K562 (cell line): ENCODE results near the gene MYH7B. TPM values are rescaled to one million over a fixed set of nuclear protein-coding genes. Genes with fewer than 3 reads are reported as not detected.
A peak's percentile ranks its signal among the peaks of the same experiment; 100 is the strongest.

Experiments
- ARID1B ChIP-seq: fragments of 450-650 bp; IDR thresholded peaks from 2 replicates; pipeline ENCODE4 v1.6.1; 2016; ENCODE audit warnings: antibody characterized with exemption, mild to moderate bottlenecking, inconsistent platforms
- BHLHE40 ChIP-seq: IDR thresholded peaks from 2 replicates; pipeline ENCODE4 v1.6.1; 2011; ENCODE audit warnings: low read length, improper control_type of control experiment
- BRCA1 ChIP-seq, 2 experiments: fragments of 450-650 bp in 1 of 2; sonication (generic) in 1 of 2; formaldehyde crosslinking in 1 of 2; IDR thresholded peaks; 2 replicates each; pipeline versions ENCODE4 v1.5.0 to v1.6.1; 2017 to 2020; ENCODE audit warnings: mild to moderate bottlenecking in 1 of 2, missing genetic modification reagents in 1 of 2
- CBX1 ChIP-seq: sonication (generic); IDR thresholded peaks from 2 replicates; pipeline ENCODE4 v1.6.1; 2016; ENCODE audit warnings: antibody characterized with exemption, low read depth, mild to moderate bottlenecking
- CSDE1 ChIP-seq, 2 experiments: fragments of 450-650 bp; IDR thresholded peaks; 2 replicates each; pipeline ENCODE4 v1.6.1; 2016; ENCODE audit warnings: mild to moderate bottlenecking in 1 of 2
- GATAD2B ChIP-seq: fragments of 450-650 bp; IDR thresholded peaks from 2 replicates; pipeline ENCODE4 v1.6.1; 2017; ENCODE audit warnings: mild to moderate bottlenecking, borderline replicate concordance
- MBD2 ChIP-seq: sonication (generic); IDR thresholded peaks from 2 replicates; pipeline ENCODE4 v1.6.1; 2016; ENCODE audit warnings: low read depth, borderline replicate concordance
- PML ChIP-seq: IDR thresholded peaks from 2 replicates; pipeline ENCODE4 v1.6.1; 2012; ENCODE audit warnings: low read length, inconsistent platforms
- POLR2H ChIP-seq: IDR thresholded peaks from 2 replicates; pipeline ENCODE4 v1.6.1; 2016; ENCODE audit warnings: missing genetic modification characterization, low read depth, mild to moderate bottlenecking, control low read depth, missing compliant biosample characterization, moderate library complexity
- RHOXF2B ChIP-seq: fragments of 250-450 bp; sonication (Bioruptor Pico); conservative IDR thresholded peaks from 2 replicates; pipeline ENCODE4 v1.5.1; 2021
- SMARCA4 ChIP-seq: fragments of 450-650 bp; IDR thresholded peaks from 2 replicates; pipeline ENCODE4 v1.6.1; 2016
- SREBF1 ChIP-seq: fragments of 150-350 bp; IDR thresholded peaks from 2 replicates; pipeline ENCODE4 v1.6.1; 2014; ENCODE audit warnings: antibody characterized with exemption, low read depth, low read length, borderline replicate concordance
- TAL1 ChIP-seq: fragments of 450-650 bp; IDR thresholded peaks from 2 replicates; pipeline ENCODE4 v1.6.1; 2016; ENCODE audit warnings: mild to moderate bottlenecking
- USF2 ChIP-seq: sonication (generic); formaldehyde crosslinking; IDR thresholded peaks from 2 replicates; pipeline ENCODE4 v1.5.0; 2020; ENCODE audit warnings: missing genetic modification reagents
- ZBTB43 ChIP-seq: sonication (generic); formaldehyde crosslinking; IDR thresholded peaks from 2 replicates; pipeline ENCODE4 v1.8.0; 2023; ENCODE audit warnings: mild to moderate bottlenecking, missing genetic modification reagents
- ZBTB7A ChIP-seq: IDR thresholded peaks from 2 replicates; pipeline ENCODE4 v1.6.1; 2011; ENCODE audit warnings: low read depth, mild to moderate bottlenecking, low read length, moderate library complexity, borderline replicate concordance; ENCODE audit not compliant: control insufficient read depth
- ZBTB9 ChIP-seq: fragments of 450-650 bp; formaldehyde crosslinking; IDR thresholded peaks from 2 replicates; pipeline ENCODE4 v1.4.0; 2020; ENCODE audit warnings: mild to moderate bottlenecking, moderate library complexity
- ZNF354B ChIP-seq: fragments of 250-450 bp; sonication (Bioruptor Pico); IDR thresholded peaks from 2 replicates; pipeline ENCODE4 v1.4.0; 2020
- ZNF586 ChIP-seq: fragments of 450-650 bp; formaldehyde crosslinking; conservative IDR thresholded peaks from 2 replicates; pipeline ENCODE4 v1.4.0; 2020; ENCODE audit warnings: mild to moderate bottlenecking, moderate library complexity
- ZNF780A ChIP-seq: fragments of 250-450 bp; sonication (Bioruptor Pico); IDR thresholded peaks from 2 replicates; pipeline ENCODE4 v1.5.0; 2021; ENCODE audit warnings: mild to moderate bottlenecking
- ZNF79 ChIP-seq: fragments of 250-450 bp; sonication (Bioruptor Pico); IDR thresholded peaks from 2 replicates; pipeline ENCODE4 v1.4.0; 2020; ENCODE audit warnings: low read depth, mild to moderate bottlenecking, moderate library complexity
- ZZZ3 ChIP-seq: fragments of 450-650 bp; IDR thresholded peaks from 2 replicates; pipeline ENCODE4 v1.6.1; 2016; ENCODE audit warnings: antibody characterized with exemption, mild to moderate bottlenecking, moderate library complexity
- polyA plus RNA-seq, 8 experiments: library from polyadenylated mRNA; depleted of rRNA in 4 of 8; stranded (reverse) in 5 of 8; unstranded in 3 of 8; fragments of >200 nt; fragmentation: Nextera tagmentation in 2 of 8; fragmentation: Illumina TruSeq in 1 of 8; extraction: Ambion mirVana in 2 of 8; extraction: Trizol in 1 of 8; gene quantifications; 2 replicates each; pipeline versions ENCODE4 v1.2.1 to v1.2.3, GENCODE V29; 2011 to 2014; ENCODE audit warnings: inconsistent platforms in 1 of 8, missing spikeins in 1 of 8
- total RNA-seq, 7 experiments: library from RNA; depleted of rRNA in 6 of 7; stranded (reverse); fragments of >200 nt in 6 of 7; fragmentation: Illumina TruSeq in 2 of 7; extraction: Trizol in 2 of 7; gene quantifications; 2 replicates each; pipeline versions ENCODE4 v1.2.1 to v1.2.3, GENCODE V29; 2011 to 2021; ENCODE audit warnings: low replicate concordance in 1 of 7

MYH7B gene
- total and polyA plus RNA-seq, 9 of the 15 experiments (the other 6 are each of a cell fraction or from before 2014, with no cell fraction given): 0.07 to 0.34 (median 0.13) TPM; not detected in 3

GRCh38 chr20:34954904-34955230, 801 bp upstream of the MYH7B start (continued):
- peak; percentile 95 for TF ChIP-seq BHLHE40
- no peak for TF ChIP-seq ZNF79 (CRISPR knock-in tag)
- no peak for TF ChIP-seq POLR2H (tag)
- no peak for TF ChIP-seq SREBF1
- no peak for TF ChIP-seq GATAD2B
- no peak for TF ChIP-seq ZZZ3
- TF ChIP-seq ZNF586 (CRISPR knock-in tag): no peak
- no peak for TF ChIP-seq CBX1
- peak; percentile 46 for TF ChIP-seq USF2 (CRISPR knock-in tag)
- TF ChIP-seq RHOXF2B: no peak
- TF ChIP-seq MBD2: no peak
- TF ChIP-seq TAL1: no peak
- no peak for TF ChIP-seq PML
- TF ChIP-seq ZNF780A: no peak
- no peak for TF ChIP-seq SMARCA4
- no peak for TF ChIP-seq ZNF354B
- TF ChIP-seq CSDE1 (IDR thresholded peaks at IDR 0.05): no peak
- TF ChIP-seq ZBTB9 (CRISPR knock-in tag): no peak
- TF ChIP-seq ZBTB43 (CRISPR knock-in tag): no peak
- TF ChIP-seq ARID1B: no peak
- TF ChIP-seq ZBTB7A: no peak
- no peak for TF ChIP-seq BRCA1 (IDR thresholded peaks at IDR 0.05)
- TF ChIP-seq BRCA1 (CRISPR knock-in tag; IDR thresholded peaks at IDR 0.05): no peak
